HG03457 (cell line): ENCODE data around the gene LLGL2.
A peak's percentile ranks its signal among the peaks of the same experiment; 100 is the strongest.
"Not testable (repeated sequence)": the region's sequence is repeated elsewhere in the genome, so short reads cannot be mapped to it uniquely, and the experiment has no call there.

Source experiments
- ATAC-seq: cut with Tn5 transposase; IDR thresholded peaks from one replicate; pipeline ENCODE4 v1.9.1; 2021; ENCODE audit warnings: moderate number of reproducible peaks; ENCODE audit not compliant: unreplicated experiment

Gene LLGL2

GRCh38 chr17:75588596-75589011 lies 63.1 kb downstream of the LLGL2 start:
- no peak for ATAC-seq

- ATAC-seq: peak; percentile 49
Observed at GRCh38 chr17:75589012-75589918, 63.8 kb downstream of the LLGL2 start.

GRCh38 chr17:75589919-75590303 lies 64.4 kb downstream of the LLGL2 start:
- no peak for ATAC-seq

GRCh38 chr17:75590314-75590761 lies 64.8 kb downstream of the LLGL2 start:
- no peak for ATAC-seq

- no peak for ATAC-seq
Observed at GRCh38 chr17:75590849-75591721, 65.6 kb downstream of the LLGL2 start.

- ATAC-seq: no peak
Observed at GRCh38 chr17:75591722-75592302, 66.3 kb downstream of the LLGL2 start.

GRCh38 chr17:75592348-75593020 lies 67.0 kb downstream of the LLGL2 start:
- no peak for ATAC-seq

- ATAC-seq: not testable (repeated sequence)
Observed at GRCh38 chr17:75593430-75593829, 67.9 kb downstream of the LLGL2 start.

- no peak for ATAC-seq
Observed at GRCh38 chr17:75594499-75595283, 69.2 kb downstream of the LLGL2 start.

GRCh38 chr17:75595284-75595919 lies 69.9 kb downstream of the LLGL2 start:
- no peak for ATAC-seq

- no peak for ATAC-seq
Observed at GRCh38 chr17:75595920-75596313, 70.4 kb downstream of the LLGL2 start.

GRCh38 chr17:75596320-75597087 lies 71.0 kb downstream of the LLGL2 start:
- no peak for ATAC-seq

- no peak for ATAC-seq
Observed at GRCh38 chr17:75601057-75601987, 75.8 kb downstream of the LLGL2 start.

- no peak for ATAC-seq
Observed at GRCh38 chr17:75602644-75603043, 77.1 kb downstream of the LLGL2 start.

GRCh38 chr17:75603123-75603522 lies 77.6 kb downstream of the LLGL2 start:
- no peak for ATAC-seq

- no peak for ATAC-seq
Observed at GRCh38 chr17:75604034-75604695, 78.7 kb downstream of the LLGL2 start.

GRCh38 chr17:75605790-75606189 lies 80.3 kb downstream of the LLGL2 start:
- ATAC-seq: no peak
